DOHH2 (cell line): Measurements from ENCODE around the gene HMX1.

ENCODE experiments used
- CTCF ChIP-seq: fragments of 200-600 bp; sonication (generic); IDR thresholded peaks from one replicate; pipeline ENCODE4 v1.5.1; 2014; ENCODE audit warnings: antibody characterized with exemption, mild to moderate bottlenecking, low read depth, low read length; ENCODE audit not compliant: poor library complexity, severe bottlenecking
- EZH2phosphoT487 ChIP-seq: fragments of 200-600 bp; sonication (generic); IDR thresholded peaks from 2 replicates; pipeline ENCODE4 v1.6.1; 2017; ENCODE audit warnings: borderline replicate concordance, mild to moderate bottlenecking, antibody characterized with exemption, low read length, moderate library complexity, mixed read lengths

- no peak for TF ChIP-seq CTCF
- no peak for TF ChIP-seq EZH2phosphoT487
These were observed 40.9 kb downstream of the HMX1 start for GRCh38 chr4:8830611-8831200.
